DOHH2 (cell line): ENCODE results near the gene LRRC27.

Experiments
- H3F3A ChIP-seq: fragments of 200-600 bp; sonication (generic), shearing (Covaris generic); 2 replicates; pipeline ENCODE4 v1.6.0; 2016; ENCODE audit warnings: antibody characterized with exemption, mild to moderate bottlenecking; ENCODE audit not compliant: control insufficient read depth, insufficient read depth
- H3K27ac ChIP-seq: fragments of 200-600 bp; sonication (generic); 2 replicates; pipeline ENCODE4 v1.5.1; 2014; ENCODE audit warnings: low read depth, mild to moderate bottlenecking, low read length, moderate library complexity
- H3K27me3 ChIP-seq: fragments of 200-600 bp; sonication (generic); 2 replicates; pipeline ENCODE4 v1.6.1; 2014; ENCODE audit warnings: mild to moderate bottlenecking, low read length, mixed read lengths; ENCODE audit not compliant: control insufficient read depth
- H3K36me3 ChIP-seq: fragments of 200-600 bp; sonication (generic); 2 replicates; pipeline ENCODE4 v1.6.1; 2014; ENCODE audit warnings: mild to moderate bottlenecking, low read length, moderate library complexity, mixed read lengths; ENCODE audit not compliant: control insufficient read depth
- H3K4me1 ChIP-seq: fragments of 200-600 bp; sonication (generic); 2 replicates; pipeline ENCODE4 v1.6.1; 2014; ENCODE audit warnings: mild to moderate bottlenecking, low read length, mixed read lengths; ENCODE audit not compliant: control insufficient read depth
- H3K4me2 ChIP-seq: fragments of 200-600 bp; sonication (generic); 2 replicates; pipeline ENCODE4 v1.6.0; 2014; ENCODE audit warnings: mild to moderate bottlenecking, low read length, moderate library complexity
- H3K4me3 ChIP-seq: fragments of 200-600 bp; sonication (generic); 2 replicates; pipeline ENCODE4 v1.5.1; 2014; ENCODE audit warnings: mild to moderate bottlenecking, low read length, mixed read lengths
- H3K79me2 ChIP-seq: fragments of 200-600 bp; sonication (generic); 2 replicates; pipeline ENCODE4 v1.6.1; 2014; ENCODE audit warnings: mild to moderate bottlenecking, low read length, mixed read lengths; ENCODE audit not compliant: control insufficient read depth
- H3K9me2 ChIP-seq: fragments of 200-600 bp; sonication (generic); replicated peaks from 2 replicates; pipeline ENCODE4 v1.6.1; 2014; ENCODE audit warnings: mild to moderate bottlenecking, low read length, mixed read lengths; ENCODE audit not compliant: control insufficient read depth
- H3K9me3 ChIP-seq: fragments of 200-600 bp; sonication (generic); 2 replicates; pipeline ENCODE4 v1.6.1; 2014; ENCODE audit warnings: antibody characterized with exemption, low read length, mixed read lengths; ENCODE audit not compliant: control insufficient read depth, insufficient read depth
- H4K20me1 ChIP-seq: fragments of 200-600 bp; sonication (generic); 2 replicates; pipeline ENCODE4 v1.6.0; 2014; ENCODE audit warnings: low read depth, mild to moderate bottlenecking, antibody characterized with exemption, low read length, moderate library complexity; ENCODE audit not compliant: control insufficient read depth, insufficient read depth
- EZH2phosphoT487 ChIP-seq: fragments of 200-600 bp; sonication (generic); IDR thresholded peaks from 2 replicates; pipeline ENCODE4 v1.6.1; 2017; ENCODE audit warnings: borderline replicate concordance, mild to moderate bottlenecking, antibody characterized with exemption, low read length, moderate library complexity, mixed read lengths
- TF ChIP-seq, protein P1 (sequence below): fragments of 200-600 bp; sonication (generic); IDR thresholded peaks from one replicate; pipeline ENCODE4 v1.5.1; 2014; ENCODE audit warnings: antibody characterized with exemption, mild to moderate bottlenecking, low read depth, low read length; ENCODE audit not compliant: poor library complexity, severe bottlenecking

The LRRC27 gene

DNA sequence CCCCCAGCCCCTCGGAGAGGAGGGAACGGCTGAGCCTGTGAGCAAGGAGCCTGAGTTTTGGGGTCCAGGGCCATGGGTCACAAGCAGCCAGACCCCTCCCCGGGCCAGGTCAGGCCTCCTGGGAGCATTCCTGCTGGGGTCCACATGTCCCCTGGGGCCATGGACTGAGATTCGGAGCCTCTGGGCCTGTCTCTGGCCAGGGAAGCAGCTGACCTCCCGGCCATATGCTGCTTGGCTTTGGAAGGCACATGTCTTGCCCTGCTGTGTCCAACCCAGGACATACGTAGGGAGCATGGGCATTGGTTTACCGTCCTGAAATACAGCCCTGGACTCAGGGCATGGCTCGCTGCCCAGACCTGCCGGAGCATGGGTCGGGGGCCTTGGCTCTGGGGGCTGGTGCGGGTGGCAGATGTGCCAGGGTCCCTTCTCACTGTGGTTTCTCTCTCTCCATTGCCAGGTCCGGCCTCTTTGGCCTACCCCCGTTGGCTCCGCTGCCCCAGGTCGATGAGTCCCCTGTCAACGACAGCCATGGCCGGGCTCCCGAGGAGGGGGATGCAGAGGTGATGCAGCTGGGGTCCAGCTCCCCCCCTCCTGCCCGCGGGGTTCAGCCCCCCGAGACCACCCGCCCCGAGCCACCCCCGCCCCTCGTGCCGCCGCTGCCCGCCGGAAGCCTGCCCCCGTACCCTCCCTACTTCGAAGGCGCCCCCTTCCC lies 72.3 kb downstream of the LRRC27 start:
- H3K27me3 ChIP-seq = no peaks in the 10 kb centered on the region
- no peak overlapping the region for H3K4me2 ChIP-seq
- H3K4me1 ChIP-seq = peaks cover 9% of the 10 kb centered on the region; the same call in 1 of the 2 replicates
- TF ChIP-seq, protein P1, sequence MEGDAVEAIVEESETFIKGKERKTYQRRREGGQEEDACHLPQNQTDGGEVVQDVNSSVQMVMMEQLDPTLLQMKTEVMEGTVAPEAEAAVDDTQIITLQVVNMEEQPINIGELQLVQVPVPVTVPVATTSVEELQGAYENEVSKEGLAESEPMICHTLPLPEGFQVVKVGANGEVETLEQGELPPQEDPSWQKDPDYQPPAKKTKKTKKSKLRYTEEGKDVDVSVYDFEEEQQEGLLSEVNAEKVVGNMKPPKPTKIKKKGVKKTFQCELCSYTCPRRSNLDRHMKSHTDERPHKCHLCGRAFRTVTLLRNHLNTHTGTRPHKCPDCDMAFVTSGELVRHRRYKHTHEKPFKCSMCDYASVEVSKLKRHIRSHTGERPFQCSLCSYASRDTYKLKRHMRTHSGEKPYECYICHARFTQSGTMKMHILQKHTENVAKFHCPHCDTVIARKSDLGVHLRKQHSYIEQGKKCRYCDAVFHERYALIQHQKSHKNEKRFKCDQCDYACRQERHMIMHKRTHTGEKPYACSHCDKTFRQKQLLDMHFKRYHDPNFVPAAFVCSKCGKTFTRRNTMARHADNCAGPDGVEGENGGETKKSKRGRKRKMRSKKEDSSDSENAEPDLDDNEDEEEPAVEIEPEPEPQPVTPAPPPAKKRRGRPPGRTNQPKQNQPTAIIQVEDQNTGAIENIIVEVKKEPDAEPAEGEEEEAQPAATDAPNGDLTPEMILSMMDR = no peak
- no peak for TF ChIP-seq EZH2phosphoT487
- no peaks in the 10 kb centered on the region for H3K36me3 ChIP-seq
- H3K4me3 ChIP-seq = no peak overlapping the region
- H4K20me1 ChIP-seq = no peaks in the 10 kb centered on the region
- H3K9me3 ChIP-seq = no peaks in the 10 kb centered on the region
- peaks cover 4% of the 10 kb centered on the region; the same call in 1 of the 2 replicates for H3K79me2 ChIP-seq
- no peaks in the 10 kb centered on the region for H3F3A ChIP-seq
- no peak overlapping the region for H3K27ac ChIP-seq
- H3K9me2 ChIP-seq = no peaks in the 10 kb centered on the region

DNA sequence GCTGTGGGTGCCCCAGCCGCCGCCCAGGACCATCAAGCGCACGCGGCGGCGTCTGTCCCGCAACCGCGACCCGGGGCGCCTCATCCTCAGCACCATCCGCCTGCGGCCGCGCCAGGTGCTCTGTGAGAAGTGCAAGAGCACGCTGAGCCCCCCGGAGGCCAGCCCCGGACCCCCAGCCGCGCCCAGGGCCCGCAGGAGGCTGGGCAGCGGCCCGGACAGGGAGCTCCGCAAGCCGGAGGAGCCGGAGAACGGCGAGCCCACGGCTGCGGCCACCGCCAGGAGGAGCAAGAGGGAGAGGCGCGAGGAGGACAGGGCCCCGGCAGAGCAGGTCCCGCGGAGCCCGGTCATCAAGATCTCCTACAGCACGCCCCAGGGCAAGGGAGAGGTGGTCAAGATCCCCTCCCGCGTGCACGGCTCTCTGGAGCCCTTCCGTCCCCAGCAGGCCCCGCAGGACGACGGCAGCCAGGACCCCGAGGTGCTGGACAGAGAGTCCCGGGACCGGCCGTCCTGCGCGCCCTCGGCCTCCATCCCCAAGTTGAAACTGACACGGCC lies 73.0 kb downstream of the LRRC27 start:
- Histone ChIP-seq H3K79me2 (peaks cover 4% of the 10 kb centered on the region; the same call in 1 of the 2 replicates), H3F3A (no peaks in the 10 kb centered on the region), H3K4me2 (no peak overlapping the region), H3K4me1 (peaks cover 9% of the 10 kb centered on the region; the same call in 1 of the 2 replicates), H3K27me3 (no peaks in the 10 kb centered on the region), H3K36me3 (no peaks in the 10 kb centered on the region), H3K27ac (no peak overlapping the region), H3K4me3 (no peak overlapping the region), H3K9me2 (no peaks in the 10 kb centered on the region), H3K9me3 (no peaks in the 10 kb centered on the region), H4K20me1 (no peaks in the 10 kb centered on the region)
- TF ChIP-seq EZH2phosphoT487 = no peak
- TF ChIP-seq, protein P1 = no peak

DNA sequence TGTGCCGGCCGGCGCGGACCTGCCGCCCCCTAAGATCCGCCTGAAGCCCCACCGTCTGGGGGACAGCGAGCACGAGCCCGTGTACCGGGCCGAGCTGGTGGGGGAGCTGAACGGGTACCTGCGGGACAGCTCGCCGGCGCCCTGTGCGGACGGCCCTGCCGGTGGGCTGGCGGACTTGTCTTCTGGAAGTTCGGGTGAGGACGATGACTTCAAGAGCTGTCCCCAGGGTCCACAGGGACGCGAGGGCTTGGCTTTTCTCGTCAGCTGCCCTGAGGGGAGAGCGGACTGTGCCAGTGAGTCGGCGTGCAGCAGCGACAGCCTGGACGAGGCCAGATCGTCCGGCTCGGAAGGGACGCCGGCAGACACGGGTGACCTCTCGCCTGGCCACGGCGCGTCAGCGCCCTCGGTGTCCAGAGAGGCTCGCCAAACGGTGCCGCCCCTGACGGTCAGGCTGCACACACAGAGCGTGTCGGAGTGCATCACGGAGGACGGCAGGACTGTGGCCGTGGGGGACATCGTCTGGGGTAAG lies 73.5 kb downstream of the LRRC27 start:
- Histone ChIP-seq H3K27ac (no peak overlapping the region), H4K20me1 (no peaks in the 10 kb centered on the region), H3K4me2 (no peak overlapping the region), H3K9me2 (no peaks in the 10 kb centered on the region), H3K4me3 (no peak overlapping the region), H3K27me3 (no peaks in the 10 kb centered on the region), H3K9me3 (no peaks in the 10 kb centered on the region), H3K36me3 (no peaks in the 10 kb centered on the region), H3K79me2 (peaks cover 4% of the 10 kb centered on the region; the same call in 1 of the 2 replicates), H3F3A (no peaks in the 10 kb centered on the region), H3K4me1 (peaks cover 9% of the 10 kb centered on the region; the same call in 1 of the 2 replicates)
- no peak for TF ChIP-seq EZH2phosphoT487
- TF ChIP-seq, protein P1 = no peak
